H1 (cell line): ENCODE results near the gene FRMD6. TPM values are rescaled to one million over a fixed set of nuclear protein-coding genes. Genes with fewer than 3 reads are reported as not detected.

Experiments used
- CTCF ChIA-PET: fragments of 300-600 bp; sonication (Branson Sonifier 250); formaldehyde crosslinking; loops from one replicate; lab custom pipeline; 2021; ENCODE audit not compliant: partially characterized antibody; lab: Charles Lee
- POLR2A ChIA-PET: fragments of 300-600 bp; sonication (Branson Sonifier 250); formaldehyde crosslinking; loops from one replicate; lab custom pipeline; 2021; ENCODE audit warnings: inconsistent platforms; ENCODE audit not compliant: partially characterized antibody; lab: Charles Lee
- DNase-seq, 2 experiments: peaks; one replicate each; pipeline versions ENCODE4 v3.0.0 to v3.0.0-alpha.2; 2010 to 2022; ENCODE audit warnings: low spot score in 2 of 2, low read depth in 1 of 2, mixed read lengths in 1 of 2
- FAIRE-seq: peaks from 2 replicates; lab custom pipeline; 2011; peaks lifted over from hg19 to GRCh38; lab: Jason Lieb, UNC
- H2AFZ ChIP-seq: 2 replicates; pipeline ENCODE4 v1.8.1; 2012; ENCODE audit warnings: low read length, inconsistent platforms
- H2AK5ac ChIP-seq: 2 replicates; pipeline ENCODE4 v1.6.1; 2013; ENCODE audit warnings: low read depth, low read length
- H2BK120ac ChIP-seq: replicated peaks from 2 replicates; pipeline ENCODE3; 2013; ENCODE audit warnings: low read depth, low read length, inconsistent platforms
- H2BK12ac ChIP-seq: 2 replicates; pipeline ENCODE4 v1.6.1; 2013; ENCODE audit warnings: low read depth, low read length
- H2BK15ac ChIP-seq: 2 replicates; pipeline ENCODE4 v1.6.1; 2013; ENCODE audit warnings: low read length
- H2BK20ac ChIP-seq: 2 replicates; pipeline ENCODE4 v1.6.1; 2013; ENCODE audit warnings: low read length
- H2BK5ac ChIP-seq: 2 replicates; pipeline ENCODE4 v1.6.1; 2013; ENCODE audit warnings: low read depth, low read length
- H3K14ac ChIP-seq: 2 replicates; pipeline ENCODE4 v1.6.1; 2013; ENCODE audit warnings: inconsistent platforms; ENCODE audit not compliant: insufficient read length
- H3K18ac ChIP-seq: 2 replicates; pipeline ENCODE4 v1.6.1; 2013; ENCODE audit warnings: low read length; ENCODE audit errors: extremely low read depth
- H3K23ac ChIP-seq: 2 replicates; pipeline ENCODE4 v1.6.1; 2013; ENCODE audit warnings: inconsistent platforms; ENCODE audit not compliant: insufficient read length
- H3K23me2 ChIP-seq: 2 replicates; pipeline ENCODE4 v1.6.1; 2013; ENCODE audit warnings: low read depth, low read length
- H3K27ac ChIP-seq: 2 replicates; pipeline ENCODE4 v1.6.1; 2011; ENCODE audit warnings: low read depth, low read length, inconsistent platforms
- H3K27me3 ChIP-seq, 4 experiments: replicated peaks in 1 of 4; 1 replicate in 1 of 4; 2 replicates in 3 of 4; pipeline versions ENCODE4 v1.6.1 to v1.8.1; 2011 to 2013; ENCODE audit warnings: low read length in 3 of 4, mild to moderate bottlenecking in 3 of 4, inconsistent platforms in 2 of 4, mixed read lengths in 2 of 4, moderate library complexity in 1 of 4; ENCODE audit not compliant: control insufficient read depth in 3 of 4, insufficient read depth in 3 of 4; ENCODE audit errors: extremely low read depth in 1 of 4
- H3K36me3 ChIP-seq, 4 experiments: 2 replicates each; pipeline versions ENCODE4 v1.6.1 to v1.8.1; 2011 to 2013; ENCODE audit warnings: mild to moderate bottlenecking in 4 of 4, low read length in 3 of 4, moderate library complexity in 2 of 4, control low read depth in 1 of 4, inconsistent platforms in 1 of 4; ENCODE audit not compliant: insufficient read depth in 4 of 4, control insufficient read depth in 2 of 4
- H3K4ac ChIP-seq: replicated peaks from 2 replicates; pipeline ENCODE3; 2013; ENCODE audit warnings: low read length, low read depth, mixed read lengths, inconsistent platforms; ENCODE audit not compliant: insufficient read length
- H3K4me1 ChIP-seq, 4 experiments: replicated peaks in 1 of 4; 1 replicate in 1 of 4; 2 replicates in 3 of 4; pipeline versions ENCODE4 v1.6.1 to v1.8.1; 2011 to 2013; ENCODE audit warnings: low read length in 3 of 4, inconsistent platforms in 2 of 4, mixed read lengths in 1 of 4; ENCODE audit not compliant: insufficient read depth in 4 of 4, control insufficient read depth in 3 of 4
- H3K4me2 ChIP-seq, 2 experiments: 2 replicates each; pipeline versions ENCODE4 v1.6.1 to v1.8.1; 2011 to 2013; ENCODE audit warnings: low read depth in 2 of 2, low read length in 2 of 2, control low read depth in 1 of 2, inconsistent platforms in 1 of 2, mild to moderate bottlenecking in 1 of 2; ENCODE audit not compliant: insufficient read depth in 1 of 2
- H3K4me3 ChIP-seq, 4 experiments: fragments of 200-600, 300-600 bp in 1 of 4; sonication (generic), shearing (Covaris generic), sonication (Bioruptor Twin) in 1 of 4; 2 replicates each; pipeline versions ENCODE4 v1.5.1 to v1.8.1; 2011 to 2016; ENCODE audit warnings: low read length in 4 of 4, low read depth in 3 of 4, control low read depth in 2 of 4, inconsistent platforms in 2 of 4, mild to moderate bottlenecking in 2 of 4, mixed read lengths in 1 of 4, moderate library complexity in 1 of 4; ENCODE audit not compliant: insufficient read depth in 2 of 4; ENCODE audit errors: extremely low read depth in 1 of 4
- H3K56ac ChIP-seq: replicated peaks from 2 replicates; pipeline ENCODE3; 2013; ENCODE audit warnings: low read depth, mild to moderate bottlenecking, mixed read lengths, low read length, inconsistent platforms; ENCODE audit not compliant: insufficient read length
- H3K79me1 ChIP-seq: 2 replicates; pipeline ENCODE4 v1.6.1; 2013; ENCODE audit warnings: low read depth, low read length, control low read depth
- H3K79me2 ChIP-seq, 2 experiments: 2 replicates each; pipeline versions ENCODE4 v1.6.1 to v1.8.1; 2012 to 2013; ENCODE audit warnings: low read length in 2 of 2, mild to moderate bottlenecking in 2 of 2, inconsistent platforms in 1 of 2; ENCODE audit not compliant: insufficient read depth in 2 of 2, control insufficient read depth in 1 of 2
- H3K9ac ChIP-seq, 4 experiments: replicated peaks in 1 of 4; 1 replicate in 1 of 4; 2 replicates in 3 of 4; pipeline versions ENCODE4 v1.6.1 to v1.8.1; 2011 to 2013; ENCODE audit warnings: low read depth in 3 of 4, low read length in 3 of 4, control low read depth in 2 of 4, mild to moderate bottlenecking in 2 of 4, moderate library complexity in 2 of 4, inconsistent platforms in 1 of 4; ENCODE audit errors: extremely low read depth in 1 of 4
- H3K9me3 ChIP-seq, 2 experiments: 2 replicates each; pipeline versions ENCODE4 v1.6.1 to v1.8.1; 2012 to 2013; ENCODE audit warnings: mild to moderate bottlenecking in 2 of 2, moderate library complexity in 2 of 2, control low read depth in 1 of 2, inconsistent platforms in 1 of 2, low read depth in 1 of 2, low read length in 1 of 2, mixed read lengths in 1 of 2; ENCODE audit not compliant: insufficient read depth in 2 of 2
- H4K20me1 ChIP-seq, 2 experiments: replicated peaks in 1 of 2; 2 replicates each; pipeline versions ENCODE3 to v1.8.1; 2011 to 2013; ENCODE audit warnings: inconsistent platforms in 2 of 2, low read length in 2 of 2, mild to moderate bottlenecking in 1 of 2; ENCODE audit not compliant: insufficient read depth in 2 of 2, control insufficient read depth in 1 of 2
- H4K5ac ChIP-seq: 2 replicates; pipeline ENCODE4 v1.6.1; 2013; ENCODE audit warnings: low read length, low read depth, mixed read lengths, inconsistent platforms; ENCODE audit not compliant: insufficient read length
- H4K8ac ChIP-seq: 2 replicates; pipeline ENCODE4 v1.8.0; 2013; ENCODE audit warnings: mild to moderate bottlenecking, moderate library complexity, low read length, inconsistent platforms; ENCODE audit not compliant: insufficient read depth; ENCODE audit errors: extremely low read depth
- H4K91ac ChIP-seq: replicated peaks from 2 replicates; pipeline ENCODE3; 2013; ENCODE audit warnings: low read length, mixed read lengths, inconsistent platforms; ENCODE audit not compliant: insufficient read length
- JUND ChIP-seq: IDR thresholded peaks from 2 replicates; pipeline ENCODE4 v1.6.1; 2011; ENCODE audit warnings: mild to moderate bottlenecking, improper control_type of control experiment, low read length
- MAFK ChIP-seq: IDR thresholded peaks from 2 replicates; pipeline ENCODE4 v1.6.1; 2012; ENCODE audit warnings: low read depth, mild to moderate bottlenecking, improper control_type of control experiment, low read length
- POU5F1 ChIP-seq: IDR thresholded peaks from 2 replicates; pipeline ENCODE4 v1.6.1; 2011; ENCODE audit warnings: low read depth, mild to moderate bottlenecking, low read length, moderate library complexity
- RAD21 ChIP-seq, 2 experiments: IDR thresholded peaks in 1 of 2; conservative IDR thresholded peaks in 1 of 2; 2 replicates each; pipeline ENCODE4 v1.6.1; 2011; ENCODE audit warnings: low read depth in 2 of 2, low read length in 2 of 2, improper control_type of control experiment in 1 of 2, inconsistent platforms in 1 of 2, mild to moderate bottlenecking in 1 of 2, moderate library complexity in 1 of 2
- WGBS, 2 experiments: shearing (Covaris generic) in 1 of 2; methylation state at CpG; one replicate each; pipeline versions ENCODE4 v1.1.6 to v1.1.7; 2013 to 2015; ENCODE audit warnings: low lambda C conversion rate in 2 of 2, mixed read lengths in 2 of 2, inconsistent platforms in 1 of 2, low coverage in 1 of 2, missing lambda C conversion rate in 1 of 2; ENCODE audit not compliant: insufficient replicate concordance in 2 of 2, insufficient coverage in 1 of 2, insufficient read length in 1 of 2; ENCODE audit errors: extremely low coverage in 1 of 2, missing lambda C conversion rate in 1 of 2; 5-methylcytosine and 5-hydroxymethylcytosine counted together
- polyA plus RNA-seq, 7 experiments: library from polyadenylated mRNA; depleted of rRNA in 3 of 7; stranded (reverse) in 5 of 7; unstranded in 2 of 7; fragments of >200 nt in 5 of 7; fragments of 200-250 nt in 2 of 7; gene quantifications; 1 replicate in 5 of 7; 2 replicates in 1 of 7; 4 replicates in 1 of 7; pipeline versions ENCODE4 v1.2.1 to v1.2.3, GENCODE V29; 2011 to 2013; ENCODE audit warnings: missing spikeins in 2 of 7, mixed read lengths in 2 of 7
- total RNA-seq: library from RNA; stranded (reverse); fragmentation: NEBNext Ultra II Directional; extraction: Animal tissue kit (Norgen Biotek cat#: 25700); gene quantifications from 2 replicates; pipeline ENCODE4 v1.2.1, GENCODE V29; 2021

FRMD6 gene
- total and polyA plus RNA-seq, 2 of the 8 experiments (the other 6 are each of a cell fraction or from before 2014, with no cell fraction given), result 5.4 to 23.7 TPM

GRCh38 chr14:51711505-51711904 lies 59.8 kb downstream of the FRMD6 start:
- Histone ChIP-seq H3K18ac (no peak overlapping the region), H3K9me3 (no peaks in the 10 kb centered on the region), H2AFZ (no peak overlapping the region), H3K4me1 (peaks cover 0 to 7% (median 1%) of the 10 kb centered on the region in 4 experiments; a peak in 3 of 7 replicates), H2BK120ac (no peak overlapping the region), H3K56ac (no peak overlapping the region), H4K20me1 (no peaks in the 10 kb centered on the region), H2BK15ac (no peak overlapping the region), H3K79me1 (no peaks in the 10 kb centered on the region), H3K14ac (no peak overlapping the region), H3K9ac (no peak overlapping the region), H3K4ac (no peak overlapping the region), H2BK5ac (no peak overlapping the region), H2BK20ac (no peak overlapping the region), H2BK12ac (no peak overlapping the region), H4K8ac (no peak overlapping the region), H3K79me2 (no peaks in the 10 kb centered on the region), H3K27ac (no peak overlapping the region), H3K36me3 (peaks cover 0 to 3% (median 1%) of the 10 kb centered on the region in 4 experiments; a peak in 3 of 8 replicates), H4K5ac (no peak overlapping the region), H3K23ac (no peak overlapping the region), H4K91ac (no peak overlapping the region), H3K4me3 (no peak overlapping the region), H3K23me2 (no peaks in the 10 kb centered on the region), H3K4me2 (no peak overlapping the region), H3K27me3 (no peaks in the 10 kb centered on the region), H2AK5ac (no peak overlapping the region)
- DNase-seq (no peak), FAIRE-seq (no peak)
- WGBS, 2 experiments, result 90% methylated on average over 2 of the region's 2 CpGs; no CpG with 5 or more reads in 1 of the 2 experiments
- ChIA-PET POLR2A (no interaction called here), CTCF (no interaction called here)
- no peak for TF ChIP-seq RAD21 (IDR thresholded peaks at IDR 0.05 in 1 of 2, conservative IDR thresholded peaks at IDR 0.05 in 1 of 2; ENCODE audit: low read depth in 2 of 2, low read length in 2 of 2)
- no peak for TF ChIP-seq JUND
- TF ChIP-seq MAFK, result no peak
- no peak for TF ChIP-seq POU5F1
- TF ChIP-seq, all 59 proteins: peak for 0
